ENCODE results near the gene TMEM80. TPM values are rescaled to one million over a fixed set of nuclear protein-coding genes. Genes with fewer than 3 reads are reported as not detected.

Gene TMEM80
- total and polyA plus RNA-seq, 2 donors (not counting 1 experiment from before 2014, with no cell fraction given): 10.6 to 15.3 TPM

GRCh38 chr11:742571-743201 lies 47.1 kb downstream of the TMEM80 start:
- TF ChIP-seq EZH2 (IDR thresholded peaks at IDR 0.05; ENCODE audit: low read length, missing control alignments) (no peak), CTCF (conservative IDR thresholded peaks at IDR 0.05 in 1 of 2, IDR thresholded peaks at IDR 0.05 in 1 of 2; ENCODE audit: low read depth in 1 of 2, low read length in 2 of 2) (no peak)

GRCh38 chr11:745428-745827 lies 49.8 kb downstream of the TMEM80 start:
- Histone ChIP-seq H3K9ac (ENCODE audit: insufficient read depth, low read length) (no peak overlapping the region), H3K9me3 (ENCODE audit: control insufficient read depth, insufficient read depth, low read depth, low read length) (no peaks in the 10 kb centered on the region), H3K79me2 (ENCODE audit: control insufficient read depth, insufficient read depth, low read length) (peaks cover 29% of the 10 kb centered on the region), H3K36me3 (ENCODE audit: control insufficient read depth, insufficient read depth, low read length) (no peaks in the 10 kb centered on the region), H3K27ac (ENCODE audit: insufficient read depth, low read length) (no peak overlapping the region), H3K4me1 (ENCODE audit: control insufficient read depth, extremely low read depth, insufficient read depth, low read length) (no peaks in the 10 kb centered on the region), H4K20me1 (ENCODE audit: control insufficient read depth, extremely low read depth, insufficient read depth, low read length) (no peaks in the 10 kb centered on the region), H3K4me3 (replicated peaks in 1 of 4; ENCODE audit: control extremely low read depth in 1 of 4, insufficient read depth in 1 of 4, low read depth in 3 of 4, low read length in 4 of 4) (no peak overlapping the region), H3K4me2 (ENCODE audit: extremely low read depth, insufficient read depth, low read length) (no peak overlapping the region), H2AFZ (ENCODE audit: low read length) (no peak overlapping the region), H3K27me3 (ENCODE audit: control insufficient read depth, insufficient read depth, low read length) (no peaks in the 10 kb centered on the region)
- no peak for DNase-seq (ENCODE audit: low read depth in 2 of 2)
- no peak for TF ChIP-seq EZH2 (IDR thresholded peaks at IDR 0.05; ENCODE audit: low read length, missing control alignments)
- no peak for TF ChIP-seq CTCF (conservative IDR thresholded peaks at IDR 0.05 in 1 of 2, IDR thresholded peaks at IDR 0.05 in 1 of 2; ENCODE audit: low read depth in 1 of 2, low read length in 2 of 2)

More at GRCh38 chr11:742571-743201, 47.1 kb downstream of the TMEM80 start:
- Histone ChIP-seq H3K4me1 (ENCODE audit: control insufficient read depth, extremely low read depth, insufficient read depth, low read length) (no peaks in the 10 kb centered on the region), H3K27ac (ENCODE audit: insufficient read depth, low read length) (no peak overlapping the region), H3K36me3 (ENCODE audit: control insufficient read depth, insufficient read depth, low read length) (no peaks in the 10 kb centered on the region), H2AFZ (ENCODE audit: low read length) (no peak overlapping the region), H3K9ac (ENCODE audit: insufficient read depth, low read length) (no peak overlapping the region), H3K27me3 (ENCODE audit: control insufficient read depth, insufficient read depth, low read length) (no peaks in the 10 kb centered on the region), H3K4me2 (ENCODE audit: extremely low read depth, insufficient read depth, low read length) (no peak overlapping the region), H3K9me3 (ENCODE audit: control insufficient read depth, insufficient read depth, low read depth, low read length) (no peaks in the 10 kb centered on the region), H3K79me2 (ENCODE audit: control insufficient read depth, insufficient read depth, low read length) (peaks cover 3% of the 10 kb centered on the region), H3K4me3 (replicated peaks in 1 of 4; ENCODE audit: control extremely low read depth in 1 of 4, insufficient read depth in 1 of 4, low read depth in 3 of 4, low read length in 4 of 4) (no peak overlapping the region), H4K20me1 (ENCODE audit: control insufficient read depth, extremely low read depth, insufficient read depth, low read length) (no peaks in the 10 kb centered on the region)
- DNase-seq (ENCODE audit: low read depth in 2 of 2): no peak

GRCh38 chr11:746289-747157 lies 50.9 kb downstream of the TMEM80 start:
- H3K9ac ChIP-seq (ENCODE audit: insufficient read depth, low read length): no peak overlapping the region
- H3K27ac ChIP-seq (ENCODE audit: insufficient read depth, low read length): no peak overlapping the region
- TF ChIP-seq CTCF (conservative IDR thresholded peaks at IDR 0.05 in 1 of 2, IDR thresholded peaks at IDR 0.05 in 1 of 2; ENCODE audit: low read depth in 1 of 2, low read length in 2 of 2) (no peak), EZH2 (IDR thresholded peaks at IDR 0.05; ENCODE audit: low read length, missing control alignments) (no peak)
- H4K20me1 ChIP-seq (ENCODE audit: control insufficient read depth, extremely low read depth, insufficient read depth, low read length): no peaks in the 10 kb centered on the region
- no peaks in the 10 kb centered on the region for H3K9me3 ChIP-seq (ENCODE audit: control insufficient read depth, insufficient read depth, low read depth, low read length)
- H2AFZ ChIP-seq (ENCODE audit: low read length): peak overlapping the region; percentile 78
- no peaks in the 10 kb centered on the region for H3K27me3 ChIP-seq (ENCODE audit: control insufficient read depth, insufficient read depth, low read length)
- no peaks in the 10 kb centered on the region for H3K36me3 ChIP-seq (ENCODE audit: control insufficient read depth, insufficient read depth, low read length)
- H3K4me3 ChIP-seq (replicated peaks in 1 of 4; ENCODE audit: control extremely low read depth in 1 of 4, insufficient read depth in 1 of 4, low read depth in 3 of 4, low read length in 4 of 4): peak overlapping the region; percentile 51 to 86 (median 60)
- peak overlapping the region; percentile 96 for H3K4me2 ChIP-seq (ENCODE audit: extremely low read depth, insufficient read depth, low read length)
- H3K4me1 ChIP-seq (ENCODE audit: control insufficient read depth, extremely low read depth, insufficient read depth, low read length): no peaks in the 10 kb centered on the region
- H3K79me2 ChIP-seq (ENCODE audit: control insufficient read depth, insufficient read depth, low read length): peaks cover 36% of the 10 kb centered on the region
- peak in 1 of 2 donors; percentile 45 for DNase-seq (ENCODE audit: low read depth in 2 of 2)

All from fibroblast of lung (primary cell).